Epidermal melanocyte (primary cell): ENCODE measurements around the gene CYP2J2.
"Not testable (repeated sequence)": the region's sequence is repeated elsewhere in the genome, so short reads cannot be mapped to it uniquely, and the experiment has no call there.

ENCODE experiments used
- DNase-seq: peaks from one replicate; pipeline ENCODE4 v3.0.0; 2011; ENCODE audit warnings: low spot score; ENCODE audit not compliant: insufficient read length

Gene CYP2J2

GRCh38 chr1:59919746-59920145 lies 6.8 kb downstream of the CYP2J2 start:
- no peak for DNase-seq

GRCh38 chr1:59917785-59918180 lies 8.8 kb downstream of the CYP2J2 start:
- DNase-seq = no peak

GRCh38 chr1:59917026-59917784 lies 9.4 kb downstream of the CYP2J2 start:
- peak; percentile 27 for DNase-seq

GRCh38 chr1:59915516-59915915 lies 11.1 kb downstream of the CYP2J2 start:
- DNase-seq = no peak

GRCh38 chr1:59914791-59915286 lies 11.7 kb downstream of the CYP2J2 start:
- not testable (repeated sequence) for DNase-seq

GRCh38 chr1:59908682-59909081 lies 17.9 kb downstream of the CYP2J2 start:
- no peak for DNase-seq

- no peak for DNase-seq
Measured at GRCh38 chr1:59908084-59908483, 18.5 kb downstream of the CYP2J2 start.

- no peak for DNase-seq
Measured at GRCh38 chr1:59906931-59907330, 19.6 kb downstream of the CYP2J2 start.

GRCh38 chr1:59903141-59903754 lies 23.3 kb downstream of the CYP2J2 start:
- DNase-seq = peak; percentile 38

- no peak for DNase-seq
Measured at GRCh38 chr1:59901770-59902388, 24.7 kb downstream of the CYP2J2 start.

GRCh38 chr1:59900640-59901039 lies 25.9 kb downstream of the CYP2J2 start:
- no peak for DNase-seq

GRCh38 chr1:59898927-59899326 lies 27.6 kb downstream of the CYP2J2 start:
- no peak for DNase-seq

GRCh38 chr1:59897165-59897564 lies 29.4 kb downstream of the CYP2J2 start:
- DNase-seq = no peak

GRCh38 chr1:59892841-59893811 lies 33.4 kb downstream of the CYP2J2 start:
- no peak for DNase-seq

GRCh38 chr1:59885160-59885832 lies 41.3 kb downstream of the CYP2J2 start:
- DNase-seq = no peak

- DNase-seq = no peak
Measured at GRCh38 chr1:59880735-59881134, 45.8 kb downstream of the CYP2J2 start.

- DNase-seq = no peak
Measured at GRCh38 chr1:59879996-59880505, 46.5 kb downstream of the CYP2J2 start.

GRCh38 chr1:59879574-59879973 lies 47.0 kb downstream of the CYP2J2 start:
- DNase-seq = peak; percentile 45

- DNase-seq = no peak
Measured at GRCh38 chr1:59878370-59878769, 48.2 kb downstream of the CYP2J2 start.

GRCh38 chr1:59877108-59877682 lies 49.4 kb downstream of the CYP2J2 start:
- no peak for DNase-seq
